ENCODE measurements around the gene PRKAR2A. TPM values are rescaled to one million over a fixed set of nuclear protein-coding genes. Genes with fewer than 3 reads are reported as not detected.
A peak's percentile ranks its signal among the peaks of the same experiment; 100 is the strongest.

The PRKAR2A gene
- total RNA-seq, 1 donor from 2014 or later = 75.5 TPM

DNA sequence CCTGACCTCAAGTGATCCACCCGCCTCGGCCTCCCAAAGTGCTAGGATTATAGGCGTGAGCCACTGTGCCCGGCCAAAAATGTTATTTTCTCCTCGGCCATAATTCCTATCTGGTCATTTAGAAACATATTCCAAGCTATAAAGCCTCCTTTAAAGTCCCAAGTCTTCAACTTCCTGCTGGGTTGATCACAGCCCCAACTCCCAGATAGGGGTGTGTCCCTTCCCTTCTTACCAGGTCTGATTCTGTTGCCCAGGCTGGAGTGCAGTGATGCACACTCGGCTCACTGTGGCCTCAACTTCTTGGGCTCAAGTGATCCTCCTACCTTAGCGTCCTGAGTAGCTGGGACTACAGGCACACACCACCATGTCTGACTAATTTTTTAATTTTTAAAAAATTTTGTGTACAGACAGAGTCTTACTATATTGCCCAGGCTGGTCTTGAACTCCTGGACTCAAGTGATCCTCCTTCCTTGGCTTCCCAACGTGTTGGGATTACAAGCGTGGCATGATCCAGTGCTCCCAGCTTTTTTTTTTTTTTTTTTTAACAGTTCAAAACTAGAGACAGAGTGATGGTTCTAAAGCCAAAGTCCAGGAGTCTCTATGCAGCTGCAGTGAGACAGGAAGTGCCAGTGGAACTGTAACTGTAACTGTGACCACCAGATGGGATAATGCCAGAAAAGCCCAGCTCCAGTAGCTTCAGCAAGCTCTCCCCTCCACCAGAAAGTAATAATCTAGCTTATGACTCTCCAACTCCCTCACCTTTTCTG is 8.2 kb upstream of the PRKAR2A start:
- no peaks in the 10 kb centered on the region for H3K9me3 Mint-ChIP-seq (ENCODE audit: low read depth)
- H3K36me3 Mint-ChIP-seq (ENCODE audit: low read depth) = peaks cover 16% of the 10 kb centered on the region
- H3K27ac Mint-ChIP-seq (ENCODE audit: unreplicated experiment) = no peak overlapping the region
- peak; percentile 24 for DNase-seq (ENCODE audit: low spot score)
- no peak overlapping the region for H3K4me3 Mint-ChIP-seq (ENCODE audit: unreplicated experiment)
- H3K27me3 Mint-ChIP-seq (ENCODE audit: low read depth) = no peaks in the 10 kb centered on the region
- TF ChIP-seq, protein P1, sequence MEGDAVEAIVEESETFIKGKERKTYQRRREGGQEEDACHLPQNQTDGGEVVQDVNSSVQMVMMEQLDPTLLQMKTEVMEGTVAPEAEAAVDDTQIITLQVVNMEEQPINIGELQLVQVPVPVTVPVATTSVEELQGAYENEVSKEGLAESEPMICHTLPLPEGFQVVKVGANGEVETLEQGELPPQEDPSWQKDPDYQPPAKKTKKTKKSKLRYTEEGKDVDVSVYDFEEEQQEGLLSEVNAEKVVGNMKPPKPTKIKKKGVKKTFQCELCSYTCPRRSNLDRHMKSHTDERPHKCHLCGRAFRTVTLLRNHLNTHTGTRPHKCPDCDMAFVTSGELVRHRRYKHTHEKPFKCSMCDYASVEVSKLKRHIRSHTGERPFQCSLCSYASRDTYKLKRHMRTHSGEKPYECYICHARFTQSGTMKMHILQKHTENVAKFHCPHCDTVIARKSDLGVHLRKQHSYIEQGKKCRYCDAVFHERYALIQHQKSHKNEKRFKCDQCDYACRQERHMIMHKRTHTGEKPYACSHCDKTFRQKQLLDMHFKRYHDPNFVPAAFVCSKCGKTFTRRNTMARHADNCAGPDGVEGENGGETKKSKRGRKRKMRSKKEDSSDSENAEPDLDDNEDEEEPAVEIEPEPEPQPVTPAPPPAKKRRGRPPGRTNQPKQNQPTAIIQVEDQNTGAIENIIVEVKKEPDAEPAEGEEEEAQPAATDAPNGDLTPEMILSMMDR (IDR thresholded peaks at IDR 0.05) = no peak
- H3K4me1 Mint-ChIP-seq (ENCODE audit: low read depth) = no peaks in the 10 kb centered on the region

DNA sequence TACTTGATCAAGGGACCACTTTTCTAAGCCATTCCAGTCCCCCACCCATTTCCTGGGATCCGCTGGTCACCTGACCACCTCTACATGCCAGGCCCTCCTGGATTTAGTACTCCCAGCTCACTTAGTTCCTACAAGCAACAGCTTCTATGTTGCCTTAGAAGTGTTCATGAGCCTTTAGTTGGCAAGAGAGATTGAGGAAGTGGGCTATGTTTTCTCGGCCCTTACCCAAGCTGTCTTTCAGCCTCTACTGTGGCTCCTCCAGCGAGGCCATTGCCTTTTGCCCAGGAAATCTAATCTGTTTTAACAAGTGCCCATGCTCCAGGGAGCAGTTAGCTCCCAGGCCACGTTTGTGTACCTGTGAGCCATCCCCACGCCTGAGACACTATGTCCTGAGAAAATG is 4.5 kb upstream of the PRKAR2A start:
- no peak overlapping the region for H3K27ac Mint-ChIP-seq (ENCODE audit: unreplicated experiment)

DNA sequence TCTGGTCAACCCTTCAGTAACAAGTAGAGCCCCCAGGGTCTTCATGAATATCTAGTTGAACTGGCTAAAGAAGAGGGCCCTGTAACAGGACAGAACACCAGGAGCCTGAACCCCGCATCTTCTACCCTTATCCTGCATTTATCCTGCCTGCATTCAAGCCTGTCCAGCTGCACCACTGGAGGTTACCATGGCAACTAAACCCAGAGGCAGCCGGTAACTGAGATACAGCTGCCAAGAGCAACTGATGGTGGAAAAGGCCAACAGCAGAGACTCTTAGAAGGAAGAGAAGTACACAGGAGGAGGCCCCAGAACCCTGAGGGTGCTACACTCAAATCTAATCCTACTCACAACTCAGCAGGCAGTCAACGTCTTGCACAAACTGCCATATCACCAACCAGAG is 3.7 kb upstream of the PRKAR2A start:
- H3K27ac Mint-ChIP-seq (ENCODE audit: unreplicated experiment) = no peak overlapping the region
- H3K36me3 Mint-ChIP-seq (ENCODE audit: low read depth) = peaks cover 3% of the 10 kb centered on the region
- no peaks in the 10 kb centered on the region for H3K9me3 Mint-ChIP-seq (ENCODE audit: low read depth)
- DNase-seq (ENCODE audit: low spot score) = peak; percentile 11
- TF ChIP-seq, protein P1 (IDR thresholded peaks at IDR 0.05) = no peak
- no peaks in the 10 kb centered on the region for H3K27me3 Mint-ChIP-seq (ENCODE audit: low read depth)
- no peak overlapping the region for H3K4me3 Mint-ChIP-seq (ENCODE audit: unreplicated experiment)
- peaks cover 13% of the 10 kb centered on the region for H3K4me1 Mint-ChIP-seq (ENCODE audit: low read depth)

More for the DNA sequence above, 4.5 kb upstream of the PRKAR2A start:
- Mint-ChIP-seq H3K4me3 (ENCODE audit: unreplicated experiment) (no peak overlapping the region), H3K4me1 (ENCODE audit: low read depth) (peaks cover 7% of the 10 kb centered on the region), H3K9me3 (ENCODE audit: low read depth) (no peaks in the 10 kb centered on the region), H3K36me3 (ENCODE audit: low read depth) (peaks cover 3% of the 10 kb centered on the region), H3K27me3 (ENCODE audit: low read depth) (no peaks in the 10 kb centered on the region)
- DNase-seq (ENCODE audit: low spot score) = peak; percentile 28
- TF ChIP-seq, protein P1 (IDR thresholded peaks at IDR 0.05) = no peak

DNA sequence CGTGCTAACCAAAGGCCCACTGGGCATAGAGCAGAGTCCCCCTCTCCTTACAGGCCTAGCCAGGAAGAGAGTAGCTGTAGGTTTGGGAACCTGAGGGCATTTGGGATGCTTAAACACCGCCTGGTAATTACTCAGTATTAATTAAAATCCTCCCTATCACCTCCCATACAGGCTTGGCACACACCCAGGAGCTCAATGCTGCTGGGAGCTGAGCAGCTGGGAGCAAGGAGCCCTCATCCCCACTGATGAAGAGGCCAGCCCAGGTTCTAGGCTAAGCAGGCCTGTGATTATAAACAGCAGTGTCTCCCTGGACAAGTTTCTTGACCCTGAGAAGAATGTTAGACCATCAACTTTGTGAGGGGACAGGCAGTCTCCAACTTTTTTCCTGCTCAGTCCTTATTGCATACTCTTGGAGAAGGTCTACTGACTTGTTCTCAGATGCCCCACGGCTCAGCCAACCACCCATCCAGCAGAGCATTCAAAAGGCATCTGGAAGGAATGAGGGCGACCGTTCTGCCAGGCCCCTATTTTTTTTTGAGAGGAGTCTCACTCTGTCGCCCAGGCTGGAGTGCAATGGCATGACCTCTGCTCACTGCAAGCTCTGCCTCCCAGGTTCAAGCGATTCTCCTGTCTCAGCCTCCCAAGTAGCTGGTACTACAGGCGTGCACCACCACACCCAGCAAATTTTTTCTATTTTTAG is 1.3 kb upstream of the PRKAR2A start:
- peaks cover 29% of the 10 kb centered on the region for H3K4me1 Mint-ChIP-seq (ENCODE audit: low read depth)
- DNase-seq (ENCODE audit: low spot score) = peak; percentile 40
- no peak overlapping the region for H3K4me3 Mint-ChIP-seq (ENCODE audit: unreplicated experiment)
- TF ChIP-seq, protein P1 (IDR thresholded peaks at IDR 0.05) = no peak
- peak overlapping the region; percentile 45 for H3K27ac Mint-ChIP-seq (ENCODE audit: unreplicated experiment)
- no peaks in the 10 kb centered on the region for H3K36me3 Mint-ChIP-seq (ENCODE audit: low read depth)
- H3K9me3 Mint-ChIP-seq (ENCODE audit: low read depth) = no peaks in the 10 kb centered on the region
- H3K27me3 Mint-ChIP-seq (ENCODE audit: low read depth) = no peaks in the 10 kb centered on the region

DNA sequence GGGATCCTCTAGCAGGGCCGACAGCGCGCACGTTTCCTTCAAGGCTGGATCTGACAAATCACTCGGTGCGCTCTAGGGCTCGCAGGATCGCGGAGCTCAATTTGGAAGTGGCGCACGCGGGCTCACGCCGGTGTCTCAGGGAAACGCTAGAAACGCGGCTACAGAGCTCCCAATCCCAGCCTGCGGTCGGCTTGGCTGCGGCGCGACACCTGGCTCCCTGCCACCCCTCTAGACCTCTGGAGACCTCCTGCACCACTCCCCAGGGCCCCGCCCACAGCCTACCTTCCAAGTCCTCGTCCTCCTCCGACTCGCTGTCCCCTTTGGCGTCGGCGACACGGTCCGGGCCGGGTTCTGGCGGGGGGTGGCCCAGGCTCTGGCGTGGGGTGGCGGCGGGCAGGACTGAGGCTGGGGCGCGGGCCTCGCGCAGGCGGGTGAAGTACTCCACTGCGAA is 596 bp downstream of the PRKAR2A start:
- Mint-ChIP-seq H3K9me3 (ENCODE audit: low read depth) (no peaks in the 10 kb centered on the region), H3K36me3 (ENCODE audit: low read depth) (peaks cover 2% of the 10 kb centered on the region), H3K27me3 (ENCODE audit: low read depth) (no peaks in the 10 kb centered on the region), H3K4me3 (ENCODE audit: unreplicated experiment) (peak overlapping the region; percentile 85), H3K4me1 (ENCODE audit: low read depth) (peaks cover 29% of the 10 kb centered on the region), H3K27ac (ENCODE audit: unreplicated experiment) (peak overlapping the region; percentile 89)
- peak; percentile 88 for DNase-seq (ENCODE audit: low spot score)
- TF ChIP-seq, protein P1 (IDR thresholded peaks at IDR 0.05) = no peak

All from chondrocyte (in vitro differentiated cells).